Keratinocyte (primary cell): ENCODE results near the gene STAT3.

Experiments used
- CTCF ChIP-seq, 3 experiments: IDR thresholded peaks in 1 of 3; conservative IDR thresholded peaks in 1 of 3; optimal IDR thresholded peaks in 1 of 3; 2 replicates in 2 of 3; 3 replicates in 1 of 3; pipeline versions ENCODE3 to v1.5.1; 2011; ENCODE audit warnings: low read length in 3 of 3, mild to moderate bottlenecking in 3 of 3, moderate library complexity in 2 of 3, control low read depth in 1 of 3, inconsistent platforms in 1 of 3; ENCODE audit not compliant: insufficient read depth in 2 of 3; ENCODE audit errors: extremely low read depth in 1 of 3
- EZH2 ChIP-seq: IDR thresholded peaks from one replicate; pipeline ENCODE4 v1.6.1; 2012; ENCODE audit warnings: inconsistent platforms, mild to moderate bottlenecking, low read length, moderate library complexity

- no peak for TF ChIP-seq CTCF (optimal IDR thresholded peaks at IDR 0.05 in 1 of 3, IDR thresholded peaks at IDR 0.05 in 1 of 3, conservative IDR thresholded peaks at IDR 0.05 in 1 of 3; ENCODE audit: extremely low read depth in 1 of 3, insufficient read depth in 2 of 3, low read length in 3 of 3)
- TF ChIP-seq EZH2, result no peak
Measured at GRCh38 chr17:42277342-42277712, 110.9 kb downstream of the STAT3 start.
